Endothelial cell of umbilical vein (primary cell): ENCODE results near the gene PADI6. TPM values are rescaled to one million over a fixed set of nuclear protein-coding genes. Genes with fewer than 3 reads are reported as not detected.

ENCODE experiments used
- BruUV-seq: library from RNA; stranded (reverse); fragments of 400-500 nt; replicated peaks from 2 replicates; lab custom pipeline; 2021; lab: Mats Ljungman, UMichigan
- CTCF ChIA-PET: fragments of 300-600, 350-600 bp; sonication (Branson Sonifier 250); formaldehyde crosslinking; loops from one replicate; lab custom pipeline; 2021; ENCODE audit warnings: antibody characterized with exemption, inconsistent platforms; lab: Charles Lee
- POLR2A ChIA-PET: fragments of 300-600, 350-600 bp; sonication (Branson Sonifier 250); formaldehyde crosslinking; loops from one replicate; lab custom pipeline; 2021; ENCODE audit warnings: antibody characterized with exemption, inconsistent platforms; lab: Charles Lee
- DNase-seq: peaks from one replicate; pipeline ENCODE4 v3.0.0-alpha.2; 2011; ENCODE audit warnings: low read depth, low spot score
- FAIRE-seq: peaks from 2 replicates; lab custom pipeline; 2011; peaks lifted over from hg19 to GRCh38; lab: Jason Lieb, UNC
- H2AFZ ChIP-seq: 2 replicates; pipeline ENCODE4 v1.6.0; 2012; ENCODE audit warnings: low read depth, low read length, control low read depth, inconsistent platforms
- H3K27ac ChIP-seq: 2 replicates; pipeline ENCODE4 v1.5.1; 2011; ENCODE audit warnings: low read depth, mild to moderate bottlenecking, control low read depth, low read length, moderate library complexity; ENCODE audit not compliant: insufficient read depth
- H3K27me3 ChIP-seq, 2 experiments: 2 replicates each; pipeline versions ENCODE4 v1.6.0 to v1.6.1; 2011; ENCODE audit warnings: low read length in 2 of 2, mixed read lengths in 1 of 2; ENCODE audit not compliant: control insufficient read depth in 2 of 2, insufficient read depth in 2 of 2
- H3K36me3 ChIP-seq, 2 experiments: 2 replicates in 1 of 2; 3 replicates in 1 of 2; pipeline ENCODE4 v1.5.1; 2011; ENCODE audit warnings: low read length in 2 of 2, mild to moderate bottlenecking in 1 of 2, moderate library complexity in 1 of 2; ENCODE audit not compliant: control insufficient read depth in 2 of 2, insufficient read depth in 2 of 2; ENCODE audit errors: extremely low read depth in 1 of 2
- H3K4me1 ChIP-seq: 3 replicates; pipeline ENCODE4 v1.5.1; 2011; ENCODE audit warnings: mild to moderate bottlenecking, low read length; ENCODE audit not compliant: control insufficient read depth, insufficient read depth; ENCODE audit errors: extremely low read depth
- H3K4me2 ChIP-seq: 2 replicates; pipeline ENCODE4 v1.6.1; 2011; ENCODE audit warnings: low read length, control low read depth, mixed read lengths; ENCODE audit not compliant: insufficient read depth
- H3K4me3 ChIP-seq, 3 experiments: fragments of 200-600 bp in 1 of 3; sonication (generic), shearing (Covaris generic) in 1 of 3; replicated peaks in 1 of 3; 2 replicates each; pipeline ENCODE4 v1.5.1; 2011 to 2016; ENCODE audit warnings: control low read depth in 3 of 3, low read length in 3 of 3, mild to moderate bottlenecking in 2 of 3, inconsistent platforms in 1 of 3, low read depth in 1 of 3, moderate library complexity in 1 of 3; ENCODE audit not compliant: insufficient read depth in 1 of 3
- H3K79me2 ChIP-seq: 2 replicates; pipeline ENCODE4 v1.6.0; 2012; ENCODE audit warnings: low read length, inconsistent platforms; ENCODE audit not compliant: control insufficient read depth, insufficient read depth
- H3K9ac ChIP-seq: replicated peaks from 2 replicates; pipeline ENCODE3; 2011; ENCODE audit warnings: low read length, control low read depth; ENCODE audit not compliant: insufficient read depth; ENCODE audit errors: extremely low read depth
- H3K9me1 ChIP-seq: replicated peaks from 3 replicates; pipeline ENCODE4 v1.6.0; 2011; ENCODE audit warnings: mild to moderate bottlenecking, low read length; ENCODE audit not compliant: control insufficient read depth, insufficient read depth; ENCODE audit errors: extremely low read depth
- H3K9me3 ChIP-seq: replicated peaks from 2 replicates; pipeline ENCODE4 v1.5.1; 2012; ENCODE audit warnings: low read length, inconsistent platforms; ENCODE audit not compliant: control insufficient read depth, insufficient read depth
- H4K20me1 ChIP-seq: replicated peaks from 2 replicates; pipeline ENCODE3; 2011; ENCODE audit warnings: mild to moderate bottlenecking, low read length; ENCODE audit not compliant: control insufficient read depth, insufficient read depth; ENCODE audit errors: extremely low read depth
- CTCF ChIP-seq, 2 donors: IDR thresholded peaks; 1 replicate in 1 of 2; 2 replicates in 1 of 2; pipeline ENCODE4 v1.5.1; 2011; ENCODE audit warnings: low read length in 2 of 2, mild to moderate bottlenecking in 2 of 2, moderate library complexity in 2 of 2, control low read depth in 1 of 2, inconsistent platforms in 1 of 2, low read depth in 1 of 2; ENCODE audit not compliant: insufficient read depth in 1 of 2; ENCODE audit errors: extremely low read depth in 1 of 2
- EZH2 ChIP-seq: IDR thresholded peaks from 2 replicates; pipeline ENCODE4 v1.6.1; 2012; ENCODE audit warnings: borderline replicate concordance, low read depth, mild to moderate bottlenecking, moderate library complexity, low read length, inconsistent platforms; ENCODE audit not compliant: severe bottlenecking
- FOS ChIP-seq: IDR thresholded peaks from 2 replicates; pipeline ENCODE4 v1.6.1; 2011; ENCODE audit warnings: mild to moderate bottlenecking, low read length, moderate library complexity, borderline replicate concordance; ENCODE audit not compliant: insufficient read depth
- GATA2 ChIP-seq: IDR thresholded peaks from 2 replicates; pipeline ENCODE4 v1.7.0; 2011; ENCODE audit warnings: low read depth, mild to moderate bottlenecking, moderate library complexity, mixed read lengths, low read length; ENCODE audit not compliant: insufficient read length, insufficient read depth
- JUN ChIP-seq: IDR thresholded peaks from 2 replicates; pipeline ENCODE4 v1.6.1; 2011; ENCODE audit warnings: borderline replicate concordance, low read depth; ENCODE audit not compliant: insufficient read length, insufficient read depth
- MAX ChIP-seq: IDR thresholded peaks from 2 replicates; pipeline ENCODE4 v1.6.1; 2011; ENCODE audit not compliant: insufficient read depth, insufficient read length
- MYC ChIP-seq: IDR thresholded peaks from one replicate; pipeline ENCODE4 v1.6.1; 2011; ENCODE audit warnings: mild to moderate bottlenecking, low read depth, low read length
- POLR2A ChIP-seq: IDR thresholded peaks from 2 replicates; pipeline ENCODE4 v1.6.1; 2012; ENCODE audit warnings: low read depth, mild to moderate bottlenecking, control low read depth, low read length
- POLR2AphosphoS5 ChIP-seq: IDR thresholded peaks from 2 replicates; pipeline ENCODE4 v1.6.1; 2012; ENCODE audit warnings: low read depth, mild to moderate bottlenecking, control low read depth, low read length, moderate library complexity; ENCODE audit not compliant: insufficient read depth
- dilution Hi-C: fragments of 300-500 bp; cut with MboI; formaldehyde crosslinking; loops from one replicate; pipeline ENCODE4 v1.15.0; 2019; ENCODE audit warnings: low sequenced_read_pairs; ENCODE audit not compliant: extremely low pct_ligation_motif_present
- intact Hi-C: fragments of 100-400 bp; cut with micrococcal nuclease; formaldehyde crosslinking; loops from one replicate; pipeline ENCODE4 v1.10.0; 2022
- polyA plus RNA-seq, 4 experiments: library from polyadenylated mRNA; depleted of rRNA in 3 of 4; stranded (reverse) in 3 of 4; unstranded in 1 of 4; fragments of >200 nt; gene quantifications; 2 replicates each; pipeline versions ENCODE4 v1.2.1 to v1.2.3, GENCODE V29; 2011 to 2012; ENCODE audit warnings: missing spikeins in 1 of 4
- total RNA-seq: library from RNA; stranded (reverse); gene quantifications from 2 replicates; pipeline ENCODE4 v1.2.3, GENCODE V29; 2021

Gene PADI6
- total and polyA plus RNA-seq, 2 donors (not counting 3 experiments of a cell fraction or from before 2014, with no cell fraction given), result not detected

DNA sequence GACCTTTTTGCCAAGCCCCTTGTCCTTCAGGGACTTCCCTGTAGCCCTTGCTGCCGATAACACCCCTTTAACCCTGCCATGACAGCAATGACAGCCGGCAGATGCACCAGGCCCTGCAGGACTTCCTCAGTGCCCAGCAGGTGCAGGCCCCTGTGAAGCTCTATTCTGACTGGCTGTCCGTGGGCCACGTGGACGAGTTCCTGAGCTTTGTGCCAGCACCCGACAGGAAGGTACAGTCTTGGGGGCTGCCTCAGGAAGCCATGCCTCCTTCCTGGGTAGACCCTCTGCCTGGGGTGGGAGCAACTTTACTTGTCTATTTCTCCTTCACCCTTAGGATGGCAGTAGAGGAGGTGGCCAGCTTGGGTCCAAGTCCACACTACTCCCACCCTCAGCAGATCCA lies 16.1 kb upstream of the PADI6 start:
- H3K4me3 ChIP-seq, result no peak overlapping the region
- no peak overlapping the region for H2AFZ ChIP-seq
- no peaks in the 10 kb centered on the region for H3K9me3 ChIP-seq
- no peak for DNase-seq
- no peaks in the 10 kb centered on the region for H3K79me2 ChIP-seq
- TF ChIP-seq JUN (no peak), CTCF (IDR thresholded peaks at IDR 0.05; ENCODE audit: extremely low read depth in 1 of 2, insufficient read depth in 1 of 2, low read depth in 1 of 2, low read length in 2 of 2) (no peak), GATA2 (no peak), MYC (no peak), MAX (no peak), EZH2 (no peak), FOS (no peak), POLR2AphosphoS5 (no peak), POLR2A (no peak)
- no peak for FAIRE-seq
- dilution Hi-C loops (no loop called here), intact Hi-C loops (no loop called here)
- H3K4me2 ChIP-seq, result no peak overlapping the region
- CTCF ChIA-PET, result interaction anchor here (1.2 kb wide), 1 partner anchor 20 kb away, joined by 4 read pairs; no protein-coding TSS in a partner anchor
- no peaks in the 10 kb centered on the region for H4K20me1 ChIP-seq
- no peaks in the 10 kb centered on the region for H3K4me1 ChIP-seq
- H3K27ac ChIP-seq, result no peak overlapping the region
- BruUV-seq, result no TSS peak
- H3K9me1 ChIP-seq, result no peaks in the 10 kb centered on the region
- no peaks in the 10 kb centered on the region for H3K36me3 ChIP-seq
- POLR2A ChIA-PET, result no interaction called here
- no peak overlapping the region for H3K9ac ChIP-seq
- H3K27me3 ChIP-seq, result no peaks in the 10 kb centered on the region
